WTC11 (cell line): ENCODE results near the gene KANTR. TPM values are rescaled to one million over a fixed set of nuclear protein-coding genes. Genes with fewer than 3 reads are reported as not detected.
"Not testable (repeated sequence)": the region's sequence is repeated elsewhere in the genome, so short reads cannot be mapped to it uniquely, and the experiment has no call there.

Source experiments
- ATAC-seq: fragments of 200-7000 bp; cut with Tn5 transposase; 2 replicates; pipeline ENCODE4 v1.10.0; 2021; ENCODE audit warnings: mild to moderate bottlenecking, moderate library complexity
- CTCF ChIA-PET: fragments of 300-600 bp; sonication (Branson Sonifier 250); formaldehyde crosslinking; loops from one replicate; lab custom pipeline; 2021; ENCODE audit warnings: antibody characterized with exemption; lab: Charles Lee
- POLR2A ChIA-PET: fragments of 350-600 bp; sonication (Branson Sonifier 250); formaldehyde crosslinking; loops from one replicate; lab custom pipeline; 2021; ENCODE audit warnings: antibody characterized with exemption; lab: Charles Lee
- DNase-seq: peaks from one replicate; pipeline ENCODE4 v3.0.0; 2021; ENCODE audit warnings: low spot score
- H3K27ac Mint-ChIP-seq: 2 replicates; pipeline ENCODE4 v1.8.0; 2021; ENCODE audit warnings: mixed read lengths
- H3K27me3 Mint-ChIP-seq: 2 replicates; pipeline ENCODE4 v1.8.0; 2021; ENCODE audit warnings: low read depth, mild to moderate bottlenecking, moderate library complexity, mixed read lengths
- H3K36me3 Mint-ChIP-seq: 2 replicates; pipeline ENCODE4 v1.8.0; 2021; ENCODE audit warnings: mixed read lengths
- H3K4me1 Mint-ChIP-seq: 2 replicates; pipeline ENCODE4 v1.8.0; 2022; ENCODE audit warnings: mixed read lengths
- H3K4me3 Mint-ChIP-seq: 2 replicates; pipeline ENCODE4 v1.8.0; 2021; ENCODE audit warnings: mild to moderate bottlenecking, moderate library complexity, mixed read lengths
- H3K9me3 Mint-ChIP-seq: 2 replicates; pipeline ENCODE4 v1.8.0; 2021; ENCODE audit warnings: mixed read lengths
- AFF4 ChIP-seq: sonication (generic); formaldehyde crosslinking; IDR thresholded peaks from 2 replicates; pipeline ENCODE4 v1.8.1; 2023; ENCODE audit warnings: mild to moderate bottlenecking, missing genetic modification reagents, borderline replicate concordance
- AR ChIP-seq: fragments of 250-450 bp; sonication (Bioruptor Pico); IDR thresholded peaks from 2 replicates; pipeline ENCODE4 v1.9.0; 2021; ENCODE audit warnings: mild to moderate bottlenecking
- ATF3 ChIP-seq: sonication (generic); formaldehyde crosslinking; conservative IDR thresholded peaks from 2 replicates; pipeline ENCODE4 v1.8.1; 2022; ENCODE audit warnings: mild to moderate bottlenecking, missing genetic modification reagents
- CDX4 ChIP-seq: fragments of 250-450 bp; sonication (Bioruptor Pico); IDR thresholded peaks from 2 replicates; pipeline ENCODE4 v1.9.0; 2021; ENCODE audit warnings: moderate library complexity, mild to moderate bottlenecking, inconsistent platforms, borderline replicate concordance
- GABPB1 ChIP-seq: sonication (generic); formaldehyde crosslinking; IDR thresholded peaks from 2 replicates; pipeline ENCODE4 v1.8.1; 2023; ENCODE audit warnings: mild to moderate bottlenecking, missing genetic modification reagents
- HMGA2 ChIP-seq: fragments of 250-450 bp; sonication (Bioruptor Pico); IDR thresholded peaks from 2 replicates; pipeline ENCODE4 v1.4.0; 2021; ENCODE audit warnings: mild to moderate bottlenecking, moderate library complexity
- IRF2 ChIP-seq: sonication (generic); formaldehyde crosslinking; IDR thresholded peaks from 2 replicates; pipeline ENCODE4 v1.8.0; 2022; ENCODE audit warnings: low read depth, missing genetic modification reagents, borderline replicate concordance
- KAT7 ChIP-seq: sonication (generic); formaldehyde crosslinking; IDR thresholded peaks from 2 replicates; pipeline ENCODE4 v1.8.1; 2023; ENCODE audit warnings: missing genetic modification reagents, mild to moderate bottlenecking, borderline replicate concordance
- MXD4 ChIP-seq: fragments of 250-450 bp; sonication (Bioruptor Pico); IDR thresholded peaks from 2 replicates; pipeline ENCODE4 v1.8.0; 2021; ENCODE audit warnings: mild to moderate bottlenecking, moderate library complexity, borderline replicate concordance
- NFATC4 ChIP-seq: fragments of 250-450 bp; sonication (Bioruptor Pico); IDR thresholded peaks from 2 replicates; pipeline ENCODE4 v1.9.0; 2021; ENCODE audit warnings: mild to moderate bottlenecking
- NR1H2 ChIP-seq: sonication (generic); formaldehyde crosslinking; IDR thresholded peaks from 2 replicates; pipeline ENCODE4 v1.9.0; 2021; ENCODE audit warnings: mild to moderate bottlenecking, moderate library complexity, missing genetic modification reagents
- PREB ChIP-seq: sonication (generic); formaldehyde crosslinking; IDR thresholded peaks from 2 replicates; pipeline ENCODE4 v1.8.1; 2022; ENCODE audit warnings: mild to moderate bottlenecking, missing genetic modification reagents, moderate library complexity, borderline replicate concordance
- SMAD3 ChIP-seq: sonication (generic); formaldehyde crosslinking; IDR thresholded peaks from 2 replicates; pipeline ENCODE4 v1.8.0; 2022; ENCODE audit warnings: missing genetic modification reagents, mild to moderate bottlenecking, borderline replicate concordance
- SMAD4 ChIP-seq: sonication (generic); formaldehyde crosslinking; IDR thresholded peaks from 2 replicates; pipeline ENCODE4 v1.8.0; 2022; ENCODE audit warnings: mild to moderate bottlenecking, missing genetic modification reagents
- ZNF121 ChIP-seq: sonication (generic); formaldehyde crosslinking; IDR thresholded peaks from 2 replicates; pipeline ENCODE4 v1.8.0; 2023; ENCODE audit warnings: missing genetic modification reagents
- ZNF281 ChIP-seq: sonication (generic); formaldehyde crosslinking; IDR thresholded peaks from 2 replicates; pipeline ENCODE4 v1.8.0; 2023; ENCODE audit warnings: mild to moderate bottlenecking, missing genetic modification reagents
- ZNF416 ChIP-seq: fragments of 250-450 bp; sonication (Bioruptor Pico); IDR thresholded peaks from 2 replicates; pipeline ENCODE4 v1.9.0; 2021; ENCODE audit warnings: mild to moderate bottlenecking, inconsistent platforms
- ZNF423 ChIP-seq: fragments of 250-450 bp; sonication (Bioruptor Pico); IDR thresholded peaks from 2 replicates; pipeline ENCODE4 v2.1.2; 2022; ENCODE audit warnings: mild to moderate bottlenecking, moderate library complexity
- total RNA-seq: library from RNA; stranded (reverse); gene quantifications from 3 replicates; pipeline ENCODE4 v1.2.3, GENCODE V29; 2021

The KANTR gene
- total RNA-seq, 1 experiment from 2014 or later = 14.0 TPM

GRCh38 chrX:53163436-53163835 lies 69.5 kb downstream of the KANTR start (continued):
- no peak for TF ChIP-seq AR (CRISPR knock-in tag)
- no peak for TF ChIP-seq ZNF423 (CRISPR knock-in tag)
- no peak for TF ChIP-seq HMGA2 (CRISPR knock-in tag)
- no peak for TF ChIP-seq SMAD3 (CRISPR knock-in tag)
- no peak for TF ChIP-seq ZNF416
- TF ChIP-seq MXD4 (CRISPR knock-in tag) = no peak
- TF ChIP-seq IRF2 (CRISPR knock-in tag) = no peak
- TF ChIP-seq ZNF121 (CRISPR knock-in tag) = no peak
- TF ChIP-seq AFF4 (CRISPR knock-in tag) = no peak
- no peak for TF ChIP-seq ATF3 (CRISPR knock-in tag)

GRCh38 chrX:53164566-53164965 lies 70.6 kb downstream of the KANTR start:
- POLR2A ChIA-PET, H3K4me3 Mint-ChIP-seq: not testable (repeated sequence)

GRCh38 chrX:53166103-53166502 lies 72.2 kb downstream of the KANTR start:
- no peak overlapping the region for H3K4me3 Mint-ChIP-seq
- ATAC-seq = no peak
- H3K27ac Mint-ChIP-seq = no peak overlapping the region
- no peaks in the 10 kb centered on the region for H3K9me3 Mint-ChIP-seq
- TF ChIP-seq ZNF281 (CRISPR knock-in tag) (no peak), CDX4 (CRISPR knock-in tag) (no peak), NFATC4 (CRISPR knock-in tag) (no peak), PREB (CRISPR knock-in tag) (no peak), NR1H2 (no peak), SMAD3 (CRISPR knock-in tag) (no peak), GABPB1 (CRISPR knock-in tag) (no peak), KAT7 (no peak), SMAD4 (CRISPR knock-in tag) (no peak)
- TF ChIP-seq, all 79 proteins: peak for 0
- Mint-ChIP-seq H3K36me3 (peaks cover 3% of the 10 kb centered on the region; the same call in 1 of the 2 replicates), H3K27me3 (no peaks in the 10 kb centered on the region), H3K4me1 (peaks cover 23% of the 10 kb centered on the region)
- no peak for DNase-seq
- POLR2A ChIA-PET = no interaction called here
- CTCF ChIA-PET = no interaction called here

More at GRCh38 chrX:53164566-53164965, 70.6 kb downstream of the KANTR start:
- DNase-seq, H3K27me3 Mint-ChIP-seq, ATAC-seq, H3K9me3 Mint-ChIP-seq, H3K27ac Mint-ChIP-seq, H3K36me3 Mint-ChIP-seq, CTCF ChIA-PET: not testable (repeated sequence)
- H3K4me1 Mint-ChIP-seq = peaks cover 23% of the 10 kb centered on the region
